Activated T-helper 1 cell treated with Interleukin-2 at 50 U/mL for 16 hours (primary cell): Measurements from ENCODE around the gene TNXB.
"Not testable (repeated sequence)": the region's sequence is repeated elsewhere in the genome, so short reads cannot be mapped to it uniquely, and the experiment has no call there.

Experiments
- DNase-seq: peaks from one replicate; pipeline ENCODE4 v3.0.0-alpha.2; 2020; ENCODE audit warnings: low read depth

Gene TNXB

GRCh38 chr6:32039321-32040274, 69.5 kb downstream of the TNXB start:
- DNase-seq = not testable (repeated sequence)

- DNase-seq = not testable (repeated sequence)
These were observed 70.3 kb downstream of the TNXB start for GRCh38 chr6:32038878-32039277.

GRCh38 chr6:32037598-32038524, 71.3 kb downstream of the TNXB start, which contains the start of gene CYP21A2:
CYP21A2 (plus strand) TSS chr6:32038415; CDS start chr6:32038423, 8 bp downstream.
- DNase-seq = not testable (repeated sequence)

GRCh38 chr6:32037136-32037535, 72.0 kb downstream of the TNXB start:
- not testable (repeated sequence) for DNase-seq

- DNase-seq = not testable (repeated sequence)
These were observed 73.7 kb downstream of the TNXB start for GRCh38 chr6:32035283-32036013.

GRCh38 chr6:32029553-32029952, 79.6 kb downstream of the TNXB start:
- DNase-seq = not testable (repeated sequence)

- DNase-seq = not testable (repeated sequence)
These were observed 80.5 kb downstream of the TNXB start for GRCh38 chr6:32028631-32029030.

GRCh38 chr6:32022100-32022499, 87.0 kb downstream of the TNXB start:
- not testable (repeated sequence) for DNase-seq

GRCh38 chr6:32014547-32014946, 94.6 kb downstream of the TNXB start, which contains the start of gene C4B:
C4B (plus strand) TSS chr6:32014795; CDS start chr6:32014846, 51 bp downstream.
- DNase-seq = not testable (repeated sequence)

- not testable (repeated sequence) for DNase-seq
These were observed 95.4 kb downstream of the TNXB start for GRCh38 chr6:32013738-32014137.

- DNase-seq = not testable (repeated sequence)
These were observed 96.1 kb downstream of the TNXB start for GRCh38 chr6:32012941-32013617.

GRCh38 chr6:32010856-32011530, 98.1 kb downstream of the TNXB start:
- not testable (repeated sequence) for DNase-seq

- DNase-seq = not testable (repeated sequence)
These were observed 99.6 kb downstream of the TNXB start for GRCh38 chr6:32009537-32009936.

- DNase-seq = not testable (repeated sequence)
These were observed 100.5 kb downstream of the TNXB start for GRCh38 chr6:32008616-32009015.

GRCh38 chr6:32008037-32008436, 101.1 kb downstream of the TNXB start:
- not testable (repeated sequence) for DNase-seq

- not testable (repeated sequence) for DNase-seq
These were observed 102.1 kb downstream of the TNXB start for GRCh38 chr6:32007086-32007485.

- not testable (repeated sequence) for DNase-seq
These were observed 103.1 kb downstream of the TNXB start for GRCh38 chr6:32005991-32006529.

GRCh38 chr6:32005538-32005880, 103.6 kb downstream of the TNXB start:
- not testable (repeated sequence) for DNase-seq

- DNase-seq = not testable (repeated sequence)
These were observed 104.1 kb downstream of the TNXB start for GRCh38 chr6:32004864-32005537.
